A172 (cell line): Measurements from ENCODE around the gene IL21R. TPM values are rescaled to one million over a fixed set of nuclear protein-coding genes. Genes with fewer than 3 reads are reported as not detected.
"Not testable (repeated sequence)": the region's sequence is repeated elsewhere in the genome, so short reads cannot be mapped to it uniquely, and the experiment has no call there.

Experiments used
- DNase-seq: peaks from one replicate; pipeline ENCODE4 v3.0.0-alpha.2; 2015; ENCODE audit warnings: low spot score
- total RNA-seq: library from RNA; depleted of rRNA; stranded (reverse); fragments of >200 nt; shearing (Covaris generic); gene quantifications from 2 replicates; pipeline ENCODE4 v1.2.3, GENCODE V29; 2014

The IL21R gene
- total RNA-seq, 1 experiment from 2014 or later, result 6.6 TPM

GRCh38 chr16:27444015-27444414 lies 42.0 kb downstream of the IL21R start:
- DNase-seq, result peak; percentile 91

GRCh38 chr16:27444470-27444869 lies 42.5 kb downstream of the IL21R start:
- no peak for DNase-seq

- no peak for DNase-seq
Observed at GRCh38 chr16:27445502-27446175, 43.7 kb downstream of the IL21R start.

- no peak for DNase-seq
Observed at GRCh38 chr16:27446721-27447120, 44.7 kb downstream of the IL21R start.

GRCh38 chr16:27447301-27447700 lies 45.3 kb downstream of the IL21R start:
- DNase-seq, result no peak

GRCh38 chr16:27448532-27449433 lies 46.8 kb downstream of the IL21R start:
- no peak for DNase-seq

- DNase-seq, result no peak
Observed at GRCh38 chr16:27449434-27450195, 47.6 kb downstream of the IL21R start.

GRCh38 chr16:27450196-27450549 lies 48.2 kb downstream of the IL21R start:
- no peak for DNase-seq

- DNase-seq, result no peak
Observed at GRCh38 chr16:27452569-27453493, 50.9 kb downstream of the IL21R start.

- DNase-seq, result no peak
Observed at GRCh38 chr16:27453494-27453825, 51.5 kb downstream of the IL21R start.

- DNase-seq, result no peak
Observed at GRCh38 chr16:27455700-27456099, 53.7 kb downstream of the IL21R start.

- DNase-seq, result not testable (repeated sequence)
Observed at GRCh38 chr16:27457605-27457900, 55.6 kb downstream of the IL21R start.

GRCh38 chr16:27458258-27458657 lies 56.3 kb downstream of the IL21R start:
- DNase-seq, result no peak

- DNase-seq, result no peak
Observed at GRCh38 chr16:27458987-27459688, 57.2 kb downstream of the IL21R start.

- DNase-seq, result no peak
Observed at GRCh38 chr16:27460213-27460612, 58.2 kb downstream of the IL21R start.

GRCh38 chr16:27460663-27461482 lies 58.9 kb downstream of the IL21R start:
- peak; percentile 51 for DNase-seq

GRCh38 chr16:27461483-27462171 lies 59.7 kb downstream of the IL21R start:
- DNase-seq, result peak; percentile 85

- DNase-seq, result no peak
Observed at GRCh38 chr16:27462200-27462845, 60.3 kb downstream of the IL21R start.
